NCI-H2107 (cell line): ENCODE data around the gene LPIN1.
"Not testable (repeated sequence)": the region's sequence is repeated elsewhere in the genome, so short reads cannot be mapped to it uniquely, and the experiment has no call there.

Experiments
- DNase-seq: peaks from one replicate; lab custom pipeline; 2025; lab: John Stamatoyannopoulos, UW

Gene LPIN1

GRCh38 chr2:11715987-11716652, 30.3 kb upstream of the LPIN1 start:
- DNase-seq, result no peak

- no peak for DNase-seq
Measured at GRCh38 chr2:11716689-11717321, 29.6 kb upstream of the LPIN1 start.

GRCh38 chr2:11717623-11718022, 28.8 kb upstream of the LPIN1 start:
- DNase-seq, result no peak

DNA sequence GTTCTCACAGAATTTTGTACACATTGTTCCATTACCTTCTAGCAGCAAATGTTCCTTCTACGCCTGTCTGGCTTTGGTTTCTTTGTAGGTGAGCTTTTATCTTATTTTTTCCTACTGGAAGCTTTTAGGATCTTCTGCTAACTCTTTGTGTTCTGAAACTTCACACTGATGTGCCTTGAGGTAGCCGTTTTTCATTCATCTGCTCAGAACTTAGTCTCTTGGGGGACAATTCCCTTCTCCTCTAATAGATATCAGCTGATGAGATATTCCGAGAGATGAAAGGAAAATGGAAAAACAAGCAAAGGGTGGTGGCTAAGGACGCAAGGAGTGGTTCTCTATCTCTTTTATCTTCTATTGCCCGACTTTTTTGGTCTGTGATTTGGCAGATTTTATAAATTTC, 27.8 kb upstream of the LPIN1 start:
- no peak for DNase-seq

DNA sequence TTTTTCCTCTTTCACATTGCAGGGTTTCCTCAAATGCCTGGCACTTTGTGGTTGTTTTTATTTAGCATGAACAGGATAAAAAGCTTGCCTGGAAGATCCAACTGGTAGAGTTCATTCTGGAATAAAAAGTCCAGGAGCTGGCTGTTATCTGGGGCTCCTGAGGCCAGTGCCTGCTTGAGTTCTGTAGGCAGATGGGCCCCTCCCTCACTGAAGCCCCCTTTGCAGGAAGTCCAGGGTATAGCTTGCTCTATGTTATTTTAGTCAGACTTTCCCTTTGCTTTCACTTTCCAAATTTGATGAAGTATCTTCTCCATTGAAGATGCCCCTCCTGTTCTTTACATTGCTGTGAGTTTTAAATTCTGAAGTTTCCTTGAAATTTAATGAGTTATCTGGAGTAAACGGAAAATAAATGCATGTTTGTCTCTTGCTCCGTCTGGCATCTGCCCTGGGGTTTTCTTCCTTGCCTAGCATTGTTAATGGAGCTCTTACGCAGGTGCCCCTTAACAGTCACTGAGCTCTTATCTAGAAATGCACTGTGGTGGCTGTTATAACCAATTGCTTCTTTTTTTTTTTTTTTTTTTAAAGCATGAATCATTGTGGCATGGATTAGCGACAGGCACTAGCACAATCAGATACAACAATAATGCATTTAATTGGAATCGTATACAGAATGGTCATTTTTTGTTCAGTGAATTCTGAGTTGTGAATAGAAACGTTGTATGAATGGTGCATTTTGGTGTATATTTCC, 27.0 kb upstream of the LPIN1 start:
- DNase-seq, result peak; percentile 28

GRCh38 chr2:11720752-11721151, 25.7 kb upstream of the LPIN1 start:
- no peak for DNase-seq

GRCh38 chr2:11722292-11723060, 24.0 kb upstream of the LPIN1 start:
- no peak for DNase-seq

DNA sequence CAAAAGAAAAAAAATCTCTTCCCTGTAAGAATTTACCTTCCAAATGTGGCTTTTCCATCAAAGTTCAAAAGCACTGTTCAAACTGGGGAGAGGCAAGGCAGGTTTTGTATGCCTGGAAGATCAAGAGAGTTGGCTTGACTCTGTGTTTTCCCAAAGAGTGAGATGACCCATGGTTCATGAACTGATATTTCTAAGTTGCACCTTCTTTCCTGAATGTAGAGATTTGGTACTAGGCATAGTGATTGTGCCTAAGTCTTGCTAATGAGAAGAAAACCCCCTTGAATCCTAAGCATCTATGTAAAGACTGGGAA, 23.4 kb upstream of the LPIN1 start:
- DNase-seq, result no peak

GRCh38 chr2:11724151-11724550, 22.3 kb upstream of the LPIN1 start:
- DNase-seq, result no peak

DNA sequence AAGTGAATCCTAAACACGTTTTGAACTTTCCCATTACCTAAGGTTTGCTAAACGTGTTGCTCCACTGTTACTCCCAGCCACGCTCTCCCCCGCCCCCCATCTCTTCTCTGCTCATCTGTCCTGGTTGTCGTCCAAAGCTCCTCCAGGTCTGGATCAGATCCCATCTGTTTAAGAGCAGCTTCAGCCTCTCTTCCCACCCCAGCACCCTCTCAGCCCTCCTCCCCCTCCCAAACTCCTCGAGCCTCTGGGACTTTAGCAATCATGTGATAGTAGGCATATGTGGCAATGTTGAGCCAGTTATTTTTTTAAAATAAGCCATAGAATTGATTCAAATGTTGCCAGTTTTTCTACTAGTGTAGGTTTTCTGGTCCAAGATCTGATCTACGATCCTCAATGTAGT, 20.0 kb upstream of the LPIN1 start:
- DNase-seq, result no peak

- no peak for DNase-seq
Measured at GRCh38 chr2:11729362-11730212, 16.8 kb upstream of the LPIN1 start.

- DNase-seq, result not testable (repeated sequence)
Measured at GRCh38 chr2:11731214-11731984, 15.0 kb upstream of the LPIN1 start.

GRCh38 chr2:11732587-11732986, 13.8 kb upstream of the LPIN1 start:
- no peak for DNase-seq

- not testable (repeated sequence) for DNase-seq
Measured at GRCh38 chr2:11737852-11738251, 8.6 kb upstream of the LPIN1 start.

DNA sequence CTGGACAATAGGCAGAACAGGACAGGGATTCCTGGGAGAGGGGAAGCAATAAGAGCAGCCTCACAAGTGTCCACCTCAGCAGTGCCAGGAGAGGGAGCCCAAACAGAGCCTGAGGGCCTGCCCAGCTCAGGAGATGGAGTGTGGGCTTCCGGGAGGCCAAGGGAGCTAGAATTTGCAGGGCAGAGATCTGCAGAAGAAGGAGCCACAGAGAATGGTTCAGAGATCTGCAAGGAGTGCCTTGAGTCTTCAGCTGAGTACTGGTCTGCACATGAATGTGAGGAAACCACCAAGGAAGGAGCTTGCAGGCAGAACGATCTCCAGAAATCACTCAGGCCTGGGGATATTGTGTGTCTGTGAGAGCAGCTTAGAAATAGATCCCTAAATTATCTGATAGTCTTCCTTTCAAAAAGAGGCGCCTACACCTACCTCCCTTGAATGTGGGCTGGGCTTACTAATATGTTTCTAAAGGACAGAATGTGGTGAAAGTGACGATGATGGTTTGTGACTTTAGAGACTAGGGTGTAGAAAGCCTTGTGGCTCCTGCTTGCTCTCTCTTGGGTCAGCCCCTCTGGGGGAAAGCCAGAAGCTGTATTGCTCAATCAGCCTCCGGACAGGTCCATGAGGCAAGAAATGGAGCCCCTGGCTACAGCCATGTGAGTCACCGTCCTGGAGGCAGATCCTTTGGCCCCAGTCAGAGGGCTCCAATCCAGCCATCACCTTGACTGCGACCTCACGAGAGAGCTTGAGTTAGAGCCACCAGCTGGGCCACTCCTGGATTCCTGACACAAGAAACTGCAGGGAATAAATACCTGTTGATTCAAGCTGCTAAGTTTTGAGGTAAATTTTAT, 7.6 kb upstream of the LPIN1 start:
- no peak for DNase-seq

GRCh38 chr2:11740723-11741122, 5.7 kb upstream of the LPIN1 start:
- no peak for DNase-seq

- no peak for DNase-seq
Measured at GRCh38 chr2:11742317-11742701, 4.1 kb upstream of the LPIN1 start.

- DNase-seq, result no peak
Measured at GRCh38 chr2:11742702-11743357, 3.6 kb upstream of the LPIN1 start.

GRCh38 chr2:11743366-11743765, 3.1 kb upstream of the LPIN1 start:
- DNase-seq, result no peak
